HCT116 (cell line): ENCODE measurements around the gene THEM4. TPM values are rescaled to one million over a fixed set of nuclear protein-coding genes. Genes with fewer than 3 reads are reported as not detected.

Experiments
- ATAC-seq: fragments of 200-7000 bp; cut with Tn5 transposase; 2 replicates; pipeline ENCODE4 v1.9.1; 2020; ENCODE audit warnings: mild to moderate bottlenecking, moderate library complexity
- BruUV-seq: library from RNA; stranded (reverse); fragments of 400-500 nt; replicated peaks from 2 replicates; lab custom pipeline; 2021; lab: Mats Ljungman, UMichigan
- CTCF ChIA-PET: fragments of 300-600 bp; sonication (Branson Sonifier 250); formaldehyde crosslinking; loops from one replicate; lab custom pipeline; 2021; ENCODE audit warnings: antibody characterized with exemption; lab: Charles Lee
- POLR2A ChIA-PET: fragments of 300-600, 350-600 bp; sonication (Branson Sonifier 250); formaldehyde crosslinking; loops from one replicate; lab custom pipeline; 2021; ENCODE audit warnings: antibody characterized with exemption; lab: Charles Lee
- RAD21 ChIA-PET, 2 experiments: fragments of 300-600 bp; sonication (Branson Sonifier 250); formaldehyde crosslinking; loops; one replicate each; lab custom pipeline; 2023; ENCODE audit warnings: low total read pairs in 2 of 2; ENCODE audit not compliant: uncharacterized antibody in 2 of 2, unreplicated experiment in 2 of 2, low non-redundant PET in 1 of 2; lab: Charles Lee
- DNase-seq: peaks from one replicate; pipeline ENCODE4 v3.0.0-alpha.2; 2010; ENCODE audit warnings: low read depth, low spot score
- H2AFZ ChIP-seq: fragments of 200-600 bp; shearing (Covaris generic), sonication (generic); 2 replicates; pipeline ENCODE4 v1.6.1; 2017; ENCODE audit warnings: low read depth, mixed run types, mixed read lengths, antibody characterized with exemption, low read length; ENCODE audit not compliant: poor library complexity, severe bottlenecking
- H3K27ac ChIP-seq: 2 replicates; pipeline ENCODE4 v1.5.1; 2012; ENCODE audit warnings: low read depth, low read length
- H3K27me3 ChIP-seq: fragments of 200-600 bp; sonication (generic); 2 replicates; pipeline ENCODE4 v1.6.1; 2016; ENCODE audit warnings: mixed run types, low read length, mixed read lengths; ENCODE audit not compliant: insufficient read depth
- H3K36me3 ChIP-seq, 2 experiments: fragments of 200-500 bp in 1 of 2; fragments of 200-600 bp in 1 of 2; sonication (Bioruptor generic) in 1 of 2; sonication (generic) in 1 of 2; 2 replicates each; pipeline versions ENCODE4 v1.5.1 to v1.6.1; 2014 to 2016; ENCODE audit warnings: low read length in 2 of 2, inconsistent platforms in 1 of 2, mixed read lengths in 1 of 2, mixed run types in 1 of 2; ENCODE audit not compliant: insufficient read depth in 2 of 2, control insufficient read depth in 1 of 2
- H3K4me1 ChIP-seq, 2 experiments: fragments of 200-600 bp in 1 of 2; sonication (generic) in 1 of 2; 2 replicates each; pipeline versions ENCODE4 v1.5.1 to v1.6.1; 2012 to 2017; ENCODE audit warnings: low read length in 2 of 2, inconsistent platforms in 1 of 2, mild to moderate bottlenecking in 1 of 2, mixed read lengths in 1 of 2, mixed run types in 1 of 2, moderate library complexity in 1 of 2; ENCODE audit not compliant: insufficient read depth in 2 of 2, control insufficient read depth in 1 of 2
- H3K4me2 ChIP-seq: fragments of 200-600 bp; sonication (generic); 2 replicates; pipeline ENCODE4 v1.6.1; 2017; ENCODE audit warnings: mixed run types, low read length, mixed read lengths
- H3K4me3 ChIP-seq, 2 experiments: fragments of 200-600 bp in 1 of 2; sonication (generic) in 1 of 2; replicated peaks in 1 of 2; 2 replicates each; pipeline ENCODE4 v1.5.1; 2011 to 2016; ENCODE audit warnings: low read length in 2 of 2, control low read depth in 1 of 2, low read depth in 1 of 2, mild to moderate bottlenecking in 1 of 2, mixed read lengths in 1 of 2, mixed run types in 1 of 2
- H3K79me2 ChIP-seq: fragments of 200-600 bp; sonication (generic); 2 replicates; pipeline ENCODE4 v1.6.1; 2017; ENCODE audit warnings: mild to moderate bottlenecking, mixed run types, low read length, moderate library complexity, mixed read lengths; ENCODE audit not compliant: insufficient read depth
- H3K9ac ChIP-seq: fragments of 200-600 bp; sonication (generic); 2 replicates; pipeline ENCODE4 v1.6.1; 2016; ENCODE audit warnings: low read length, mixed read lengths
- H3K9me2 ChIP-seq: fragments of 200-600 bp; sonication (generic), shearing (Covaris generic); 2 replicates; pipeline ENCODE4 v1.6.1; 2017; ENCODE audit warnings: mixed run types, mild to moderate bottlenecking, moderate library complexity; ENCODE audit not compliant: insufficient read depth
- H3K9me3 ChIP-seq, 2 experiments: fragments of 200-500 bp in 1 of 2; fragments of 200-600 bp in 1 of 2; sonication (Bioruptor generic) in 1 of 2; sonication (generic) in 1 of 2; 2 replicates each; pipeline ENCODE4 v1.6.1; 2014 to 2017; ENCODE audit warnings: low read length in 2 of 2, mixed read lengths in 2 of 2, inconsistent platforms in 1 of 2, low read depth in 1 of 2, mild to moderate bottlenecking in 1 of 2, mixed run types in 1 of 2, moderate library complexity in 1 of 2; ENCODE audit not compliant: control insufficient read depth in 1 of 2, insufficient read depth in 1 of 2
- H4K20me1 ChIP-seq: fragments of 200-600 bp; sonication (generic), shearing (Covaris generic); 2 replicates; pipeline ENCODE4 v1.6.1; 2017; ENCODE audit warnings: mixed run types, mild to moderate bottlenecking, moderate library complexity; ENCODE audit not compliant: insufficient read depth
- ELF1 ChIP-seq: IDR thresholded peaks from 2 replicates; pipeline ENCODE4 v1.6.1; 2012; ENCODE audit warnings: low read depth, borderline replicate concordance
- FOSL1 ChIP-seq: IDR thresholded peaks from 2 replicates; pipeline ENCODE4 v1.6.1; 2012; ENCODE audit warnings: low read depth
- POLR2AphosphoS5 ChIP-seq: IDR thresholded peaks from 2 replicates; pipeline ENCODE4 v1.6.1; 2011; ENCODE audit warnings: mild to moderate bottlenecking, low read depth, low read length, moderate library complexity
- RAD21 ChIP-seq: IDR thresholded peaks from 2 replicates; pipeline ENCODE4 v1.6.1; 2012; ENCODE audit warnings: low read depth, mild to moderate bottlenecking
- SP1 ChIP-seq: IDR thresholded peaks from 2 replicates; pipeline ENCODE4 v1.6.1; 2012; ENCODE audit warnings: low read depth
- YY1 ChIP-seq: IDR thresholded peaks from 2 replicates; pipeline ENCODE4 v1.6.1; 2011; ENCODE audit warnings: low read length, low read depth, moderate library complexity, mild to moderate bottlenecking; ENCODE audit not compliant: insufficient replicate concordance; ENCODE audit errors: extremely low read depth
- intact Hi-C: fragments of 100-400 bp; cut with micrococcal nuclease; formaldehyde crosslinking; loops from 2 replicates; pipeline ENCODE4 v1.10.0; 2022
- total RNA-seq: library from RNA; stranded (reverse); gene quantifications from one replicate; pipeline ENCODE4 v1.2.1, GENCODE V29; 2021; ENCODE audit not compliant: unreplicated experiment
- TF ChIP-seq, protein P1 (sequence below), 3 experiments: fragments of 200-600 bp in 1 of 3; sonication (generic) in 1 of 3; IDR thresholded peaks in 2 of 3; conservative IDR thresholded peaks in 1 of 3; 2 replicates each; pipeline ENCODE4 v1.5.1; 2012 to 2017; ENCODE audit warnings: low read depth in 2 of 3, low read length in 2 of 3, antibody characterized with exemption in 1 of 3, borderline replicate concordance in 1 of 3, control low read depth in 1 of 3, mild to moderate bottlenecking in 1 of 3, mixed read lengths in 1 of 3, mixed run types in 1 of 3, moderate library complexity in 1 of 3; ENCODE audit not compliant: insufficient read depth in 1 of 3
- TF ChIP-seq, protein P2 (sequence below): IDR thresholded peaks from 2 replicates; pipeline ENCODE4 v1.6.1; 2012
- TF ChIP-seq, protein P3 (sequence below): IDR thresholded peaks from 2 replicates; pipeline ENCODE4 v1.6.1; 2012; ENCODE audit warnings: low read depth

Gene THEM4
- total RNA-seq, 1 experiment from 2014 or later: 17.0 TPM

DNA sequence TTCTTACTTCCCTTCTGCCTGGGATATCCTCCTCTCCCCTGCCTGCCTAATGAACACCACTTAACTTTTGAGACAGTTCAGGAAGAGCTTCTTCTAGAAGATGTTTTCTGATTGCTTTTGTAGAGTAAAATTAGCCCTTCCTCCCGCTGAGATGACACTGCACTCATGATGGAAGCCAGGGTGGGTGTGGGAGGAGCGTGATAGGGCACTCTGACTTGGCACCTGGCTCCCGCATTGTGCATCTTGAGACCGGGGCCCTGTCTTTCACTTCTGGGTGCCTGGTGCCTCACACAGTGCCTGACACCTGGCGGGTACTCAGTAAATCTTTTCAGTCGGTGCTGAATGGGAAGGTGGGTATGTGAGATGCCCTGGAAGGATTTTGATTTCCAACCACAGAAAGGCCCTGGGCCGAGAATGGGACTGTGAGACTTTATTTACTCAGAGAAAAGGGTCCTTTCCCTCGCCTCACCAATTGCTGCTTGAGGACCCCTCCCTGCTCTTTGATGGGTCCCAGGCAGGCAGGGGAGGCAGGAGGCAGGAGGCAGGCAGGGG lies 62.5 kb downstream of the THEM4 start:
- H3K27ac ChIP-seq: no peak overlapping the region
- no peak overlapping the region for H3K9ac ChIP-seq
- intact Hi-C loops: no loop called here
- H3K79me2 ChIP-seq: no peaks in the 10 kb centered on the region
- no TSS peak for BruUV-seq
- peaks cover 0 to 12% of the 10 kb centered on the region in 2 experiments; a peak in 2 of 4 replicates for H3K4me1 ChIP-seq
- H3K36me3 ChIP-seq: no peaks in the 10 kb centered on the region
- 0 out of 2 replicates have a peak, but pooled peaks have one; percentile 26 for ATAC-seq
- RAD21 ChIA-PET: no interaction called here
- H3K27me3 ChIP-seq: no peaks in the 10 kb centered on the region; the same call in 1 of the 2 replicates
- CTCF ChIA-PET: interaction anchor here (1.2 to 2.9 kb wide), 2 partner anchors 10 to 87 kb away, joined by 3 to 8 read pairs; no protein-coding TSS in a partner anchor
- no peak for DNase-seq
- H3K4me3 ChIP-seq: no peak overlapping the region
- POLR2A ChIA-PET: no interaction called here
- H4K20me1 ChIP-seq: no peaks in the 10 kb centered on the region
- no peaks in the 10 kb centered on the region for H3K9me3 ChIP-seq
- H3K9me2 ChIP-seq: no peaks in the 10 kb centered on the region; the same call in 1 of the 2 replicates
- no peak overlapping the region for H2AFZ ChIP-seq
- peak overlapping the region; percentile 36; the same call in 1 of the 2 replicates for H3K4me2 ChIP-seq
- TF ChIP-seq, protein P1, sequence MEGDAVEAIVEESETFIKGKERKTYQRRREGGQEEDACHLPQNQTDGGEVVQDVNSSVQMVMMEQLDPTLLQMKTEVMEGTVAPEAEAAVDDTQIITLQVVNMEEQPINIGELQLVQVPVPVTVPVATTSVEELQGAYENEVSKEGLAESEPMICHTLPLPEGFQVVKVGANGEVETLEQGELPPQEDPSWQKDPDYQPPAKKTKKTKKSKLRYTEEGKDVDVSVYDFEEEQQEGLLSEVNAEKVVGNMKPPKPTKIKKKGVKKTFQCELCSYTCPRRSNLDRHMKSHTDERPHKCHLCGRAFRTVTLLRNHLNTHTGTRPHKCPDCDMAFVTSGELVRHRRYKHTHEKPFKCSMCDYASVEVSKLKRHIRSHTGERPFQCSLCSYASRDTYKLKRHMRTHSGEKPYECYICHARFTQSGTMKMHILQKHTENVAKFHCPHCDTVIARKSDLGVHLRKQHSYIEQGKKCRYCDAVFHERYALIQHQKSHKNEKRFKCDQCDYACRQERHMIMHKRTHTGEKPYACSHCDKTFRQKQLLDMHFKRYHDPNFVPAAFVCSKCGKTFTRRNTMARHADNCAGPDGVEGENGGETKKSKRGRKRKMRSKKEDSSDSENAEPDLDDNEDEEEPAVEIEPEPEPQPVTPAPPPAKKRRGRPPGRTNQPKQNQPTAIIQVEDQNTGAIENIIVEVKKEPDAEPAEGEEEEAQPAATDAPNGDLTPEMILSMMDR (IDR thresholded peaks at IDR 0.05 in 2 of 3, conservative IDR thresholded peaks at IDR 0.05 in 1 of 3; ENCODE audit: borderline replicate concordance in 1 of 3, insufficient read depth in 1 of 3, low read depth in 2 of 3, low read length in 2 of 3): no peak
- TF ChIP-seq ELF1: no peak
- TF ChIP-seq, protein P2, sequence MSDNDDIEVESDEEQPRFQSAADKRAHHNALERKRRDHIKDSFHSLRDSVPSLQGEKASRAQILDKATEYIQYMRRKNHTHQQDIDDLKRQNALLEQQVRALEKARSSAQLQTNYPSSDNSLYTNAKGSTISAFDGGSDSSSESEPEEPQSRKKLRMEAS: no peak
- TF ChIP-seq FOSL1: no peak
- no peak for TF ChIP-seq YY1
- no peak for TF ChIP-seq RAD21
- TF ChIP-seq POLR2AphosphoS5: no peak
- TF ChIP-seq SP1: no peak
- TF ChIP-seq, protein P3, sequence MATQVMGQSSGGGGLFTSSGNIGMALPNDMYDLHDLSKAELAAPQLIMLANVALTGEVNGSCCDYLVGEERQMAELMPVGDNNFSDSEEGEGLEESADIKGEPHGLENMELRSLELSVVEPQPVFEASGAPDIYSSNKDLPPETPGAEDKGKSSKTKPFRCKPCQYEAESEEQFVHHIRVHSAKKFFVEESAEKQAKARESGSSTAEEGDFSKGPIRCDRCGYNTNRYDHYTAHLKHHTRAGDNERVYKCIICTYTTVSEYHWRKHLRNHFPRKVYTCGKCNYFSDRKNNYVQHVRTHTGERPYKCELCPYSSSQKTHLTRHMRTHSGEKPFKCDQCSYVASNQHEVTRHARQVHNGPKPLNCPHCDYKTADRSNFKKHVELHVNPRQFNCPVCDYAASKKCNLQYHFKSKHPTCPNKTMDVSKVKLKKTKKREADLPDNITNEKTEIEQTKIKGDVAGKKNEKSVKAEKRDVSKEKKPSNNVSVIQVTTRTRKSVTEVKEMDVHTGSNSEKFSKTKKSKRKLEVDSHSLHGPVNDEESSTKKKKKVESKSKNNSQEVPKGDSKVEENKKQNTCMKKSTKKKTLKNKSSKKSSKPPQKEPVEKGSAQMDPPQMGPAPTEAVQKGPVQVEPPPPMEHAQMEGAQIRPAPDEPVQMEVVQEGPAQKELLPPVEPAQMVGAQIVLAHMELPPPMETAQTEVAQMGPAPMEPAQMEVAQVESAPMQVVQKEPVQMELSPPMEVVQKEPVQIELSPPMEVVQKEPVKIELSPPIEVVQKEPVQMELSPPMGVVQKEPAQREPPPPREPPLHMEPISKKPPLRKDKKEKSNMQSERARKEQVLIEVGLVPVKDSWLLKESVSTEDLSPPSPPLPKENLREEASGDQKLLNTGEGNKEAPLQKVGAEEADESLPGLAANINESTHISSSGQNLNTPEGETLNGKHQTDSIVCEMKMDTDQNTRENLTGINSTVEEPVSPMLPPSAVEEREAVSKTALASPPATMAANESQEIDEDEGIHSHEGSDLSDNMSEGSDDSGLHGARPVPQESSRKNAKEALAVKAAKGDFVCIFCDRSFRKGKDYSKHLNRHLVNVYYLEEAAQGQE: no peak
